Kidney tubule cell (primary cell): Measurements from ENCODE around the gene NR4A2.

Experiments used
- DNase-seq: peaks from one replicate; pipeline ENCODE4 v3.0.0-alpha.2; 2018; ENCODE audit warnings: low spot score

The NR4A2 gene

DNA sequence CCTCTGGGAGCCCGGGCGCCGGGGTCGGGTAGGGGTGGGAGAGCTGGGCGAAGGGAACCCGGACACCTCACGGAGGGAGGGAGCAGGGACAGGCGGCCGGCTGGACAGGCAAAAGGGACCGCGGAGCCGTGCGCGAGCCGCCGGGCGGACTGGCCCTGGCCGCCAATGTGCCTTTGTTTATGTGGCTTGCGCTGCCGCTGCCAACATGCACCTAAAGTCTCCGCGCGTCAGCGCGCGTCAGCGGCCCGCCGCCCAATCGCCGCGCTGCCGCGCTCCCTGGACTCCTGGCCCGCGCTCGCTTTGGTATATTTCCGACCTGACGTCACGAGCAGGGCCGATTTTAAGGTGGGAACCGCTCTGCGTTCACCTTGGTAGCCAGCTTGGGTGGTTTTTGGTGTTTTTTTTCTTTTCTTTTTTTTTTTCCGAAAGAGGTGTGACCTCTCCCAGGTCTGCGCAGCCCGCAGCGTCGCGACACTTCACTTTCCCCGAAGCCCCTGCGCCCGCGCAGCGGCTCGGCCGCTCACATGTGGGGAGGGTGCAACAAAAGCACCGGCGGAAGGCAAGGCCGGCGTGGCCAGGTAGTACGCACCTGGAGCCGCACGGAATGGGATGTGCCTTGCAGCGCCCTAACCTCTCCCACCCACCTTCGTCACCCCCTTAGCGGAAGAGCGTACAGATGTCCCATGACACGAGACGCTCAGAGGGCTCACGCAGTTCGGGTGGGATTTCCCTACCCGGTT, at the start of gene NR4A2:
TSS of gene NR4A2 (minus strand) at position 188 of the 740 bp plus-strand sequence. CDS start 2,535 bp downstream, outside the sequence.
- DNase-seq = peak; percentile 88

DNA sequence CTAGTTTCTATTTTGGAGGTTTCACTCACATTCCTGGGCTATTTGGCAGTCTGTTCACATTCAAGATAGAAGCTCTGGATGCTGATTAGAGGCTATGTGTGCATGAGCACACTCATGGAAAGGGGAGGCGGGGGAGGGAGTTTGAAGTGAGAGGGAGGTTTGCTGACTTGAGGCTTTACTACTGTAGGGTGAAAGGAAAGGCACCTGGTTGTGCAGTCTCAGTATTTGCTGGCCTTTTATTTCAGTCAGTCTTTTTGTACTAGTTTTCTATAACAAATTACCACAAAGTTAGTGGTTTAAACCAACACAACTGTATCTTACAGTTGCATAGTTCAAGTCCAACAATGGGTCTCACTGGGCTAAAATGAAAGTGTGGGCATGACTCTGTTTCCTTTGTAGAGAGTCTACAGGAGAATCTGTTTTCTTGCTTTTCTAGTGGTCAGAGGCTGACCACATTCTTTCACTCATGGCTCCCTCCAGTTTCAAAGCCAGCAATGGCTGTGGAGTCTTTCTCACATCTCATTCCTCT, 47.7 kb upstream of the NR4A2 start:
- peak; percentile 54 for DNase-seq

DNA sequence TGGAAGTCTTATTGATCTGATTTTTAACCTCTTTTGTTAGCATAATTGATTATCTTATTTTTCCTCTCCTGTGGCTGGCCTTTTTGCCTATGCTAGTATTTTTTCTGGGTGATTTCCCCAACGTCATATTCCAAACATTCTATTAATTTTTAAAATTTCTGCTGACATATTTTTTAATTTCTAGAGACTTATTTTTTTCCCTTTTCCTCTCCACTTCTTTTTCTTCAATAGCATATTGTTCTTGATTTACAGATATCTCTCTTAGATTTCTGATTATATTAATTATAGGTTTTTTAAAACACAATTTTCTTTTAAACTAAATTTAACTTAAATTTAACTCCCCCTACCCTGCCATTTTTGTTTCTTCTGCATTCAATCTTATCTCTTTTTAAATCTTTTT, 47.2 kb upstream of the NR4A2 start:
- no peak for DNase-seq

DNA sequence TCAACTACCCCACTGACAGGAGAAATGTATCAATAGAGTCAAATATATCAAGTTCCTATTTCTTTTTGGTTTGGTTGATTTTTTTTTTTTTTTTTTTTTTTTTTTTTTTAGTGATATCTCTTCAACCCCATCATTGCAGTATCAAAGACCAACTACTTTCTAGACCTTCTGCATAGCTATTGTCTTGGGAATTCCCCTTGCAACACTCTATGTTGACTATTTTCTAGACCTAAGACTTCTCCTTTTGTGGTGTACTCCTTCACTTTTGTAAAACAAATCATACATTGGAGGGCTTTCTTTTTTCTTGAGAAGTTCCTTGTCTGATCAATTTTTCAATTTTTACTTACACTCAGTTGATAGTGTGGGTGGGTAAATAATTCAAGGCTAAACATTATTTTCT, 46.5 kb upstream of the NR4A2 start:
- no peak for DNase-seq

DNA sequence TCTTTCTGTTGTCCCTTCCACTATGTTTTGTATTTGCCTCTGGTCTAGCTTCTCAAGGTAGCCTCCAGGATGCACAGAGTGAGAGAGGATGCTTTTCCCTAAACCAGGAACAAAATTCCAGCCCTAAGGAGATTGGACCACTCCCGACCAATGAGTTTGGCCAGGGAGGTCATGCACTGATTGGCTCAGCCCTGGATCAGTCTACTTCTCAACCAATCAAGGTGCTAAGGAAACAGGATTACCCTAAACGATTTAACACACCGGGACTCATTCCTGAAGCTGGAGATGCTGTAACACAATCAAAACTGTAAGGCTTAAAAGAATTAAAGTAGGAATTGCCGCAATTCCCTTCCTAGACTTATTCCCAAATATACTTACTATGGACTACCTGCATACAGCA, 34.2 kb upstream of the NR4A2 start:
- no peak for DNase-seq

DNA sequence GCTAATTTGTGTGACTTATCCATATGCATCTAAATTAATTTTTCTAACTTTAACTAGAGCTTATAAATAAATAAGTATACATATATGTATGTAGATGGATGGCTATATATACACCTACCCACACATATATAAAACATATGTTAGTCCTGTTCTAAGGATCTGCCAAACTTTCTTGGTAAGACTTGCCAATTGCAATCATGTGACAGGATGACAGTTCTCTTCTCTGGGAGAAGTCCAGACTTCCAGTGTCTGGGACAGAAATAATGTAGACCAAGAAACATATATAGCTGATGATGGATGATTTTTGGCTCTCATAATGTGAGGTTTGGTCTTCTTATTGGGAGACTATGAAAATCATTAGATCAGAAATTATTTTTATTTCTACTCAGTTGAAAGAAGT, 30.6 kb upstream of the NR4A2 start:
- DNase-seq = no peak

DNA sequence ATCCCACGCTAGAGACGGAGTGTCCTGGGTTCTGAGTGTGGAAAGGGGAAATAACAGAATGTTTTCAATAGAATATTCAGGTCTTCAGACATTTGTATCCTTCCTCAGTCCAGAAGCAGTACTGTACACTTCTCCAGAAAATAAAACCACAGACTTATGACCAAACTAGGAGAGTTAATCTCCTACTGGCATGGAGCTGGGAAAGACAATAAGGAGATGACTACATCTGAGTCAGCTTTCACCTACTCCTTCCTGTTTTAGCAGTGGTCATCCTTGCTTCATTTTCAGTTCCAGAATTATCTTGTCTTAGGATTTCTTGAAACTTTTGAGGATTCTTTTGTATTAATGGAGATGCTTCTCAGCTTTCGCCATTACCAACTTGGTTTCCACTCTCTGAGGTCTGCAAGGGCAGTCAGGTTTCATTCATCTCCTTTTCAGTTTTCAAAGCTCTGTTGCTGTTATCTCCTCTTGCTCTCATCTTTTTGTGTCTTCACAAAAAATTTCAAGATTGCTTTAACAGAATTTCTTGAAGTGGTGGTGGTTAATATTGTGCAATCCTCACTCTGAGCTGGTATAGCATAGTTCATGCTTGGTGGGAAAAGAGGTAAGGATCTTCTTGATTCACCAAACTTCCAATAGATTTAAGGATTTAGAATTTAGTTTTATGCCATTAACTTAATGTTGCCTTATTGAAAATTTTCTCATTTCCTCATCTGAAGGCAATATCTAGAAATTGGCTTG, 23.7 kb upstream of the NR4A2 start:
- peak; percentile 77 for DNase-seq

DNA sequence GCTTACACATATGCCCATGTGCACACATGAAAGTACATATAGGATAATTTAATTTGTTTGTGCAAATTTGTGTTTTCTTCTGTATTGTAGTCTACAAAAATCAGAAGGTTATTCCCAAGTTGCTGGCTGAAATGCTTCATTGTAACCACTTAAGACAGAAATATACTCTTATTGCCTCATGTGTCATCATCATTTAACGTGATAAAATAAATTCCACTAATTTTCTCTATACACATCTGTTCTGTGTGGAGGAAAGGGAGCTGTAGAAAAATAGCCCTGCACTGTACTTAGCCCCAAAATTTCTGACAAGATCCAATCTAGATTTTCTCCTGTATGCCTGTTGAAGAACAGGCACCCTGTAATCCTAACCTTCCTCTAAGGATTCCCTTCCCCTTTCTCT, 20.4 kb upstream of the NR4A2 start:
- DNase-seq = no peak

DNA sequence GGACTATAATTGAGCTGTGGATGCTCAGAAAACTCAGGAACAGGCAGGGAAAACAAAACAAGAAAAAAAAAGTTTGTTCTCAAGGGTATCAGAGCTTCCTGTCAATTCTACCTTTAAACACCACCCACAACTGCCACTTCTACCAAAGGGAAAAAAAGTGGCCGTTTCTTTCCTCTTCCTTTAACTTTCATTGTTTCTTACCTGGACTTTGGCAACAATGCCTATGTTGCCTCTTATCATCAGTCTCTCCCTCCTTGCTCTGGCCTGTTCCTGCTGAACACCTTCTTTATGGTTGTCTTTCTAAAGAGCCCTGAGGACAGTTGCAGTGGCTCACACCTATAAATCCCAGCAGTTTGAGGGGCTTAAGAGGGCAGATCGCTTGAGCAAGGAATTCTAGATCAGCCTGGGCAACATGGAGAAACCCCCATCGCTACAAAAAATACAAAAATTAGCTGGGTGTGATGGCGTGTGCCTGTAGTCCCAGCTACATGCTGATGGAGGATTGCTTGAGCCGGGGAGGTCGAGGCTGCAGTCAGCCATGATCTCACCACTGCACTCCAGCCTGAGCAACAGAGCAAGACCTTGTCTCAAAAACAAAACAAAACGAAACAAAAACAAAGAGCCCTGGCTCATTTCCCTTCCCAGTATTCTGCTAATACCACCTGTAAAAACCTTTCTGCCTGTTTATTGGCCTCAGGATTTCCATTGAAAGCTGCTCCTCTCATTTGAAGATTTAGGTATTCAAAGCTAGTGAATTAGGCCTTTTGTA, 18.0 kb upstream of the NR4A2 start:
- no peak for DNase-seq

DNA sequence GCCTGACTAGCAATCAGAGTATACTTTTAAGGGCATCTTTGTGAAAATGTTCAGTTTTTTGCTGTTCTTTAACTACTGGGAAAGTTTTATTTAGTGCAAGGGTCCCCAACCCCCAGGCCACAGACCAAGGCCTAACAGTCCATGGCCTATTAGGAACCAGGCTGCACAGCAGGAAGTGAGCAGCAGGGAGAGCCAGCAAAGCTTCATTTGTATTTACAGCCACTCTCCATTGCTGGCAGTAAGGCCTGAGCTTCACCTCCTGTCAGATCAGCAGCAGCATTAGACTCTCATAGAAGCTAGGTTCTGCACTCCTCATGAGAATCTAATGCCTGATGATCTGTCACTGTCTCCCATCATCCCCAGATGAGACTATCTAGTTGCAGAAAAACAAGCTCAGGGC, 17.1 kb upstream of the NR4A2 start:
- no peak for DNase-seq

DNA sequence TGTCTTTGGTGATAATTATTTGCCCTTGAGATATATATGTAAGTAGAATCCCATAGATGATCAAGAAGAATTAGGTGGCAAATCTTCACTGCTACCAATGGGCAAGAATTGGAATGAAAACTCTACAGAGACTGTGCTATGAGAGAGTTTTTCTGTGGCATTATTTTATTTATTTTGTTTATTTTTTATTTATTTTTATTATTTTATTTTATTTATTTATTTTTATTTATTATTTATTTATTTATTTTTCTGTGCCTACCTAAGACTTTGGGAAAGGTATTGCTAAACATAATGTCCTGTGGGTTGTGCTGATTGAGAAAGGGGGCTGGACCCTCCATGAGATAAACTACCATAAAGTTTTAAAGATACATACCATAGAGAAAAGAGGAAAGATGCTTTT, 16.6 kb upstream of the NR4A2 start:
- DNase-seq = no peak

DNA sequence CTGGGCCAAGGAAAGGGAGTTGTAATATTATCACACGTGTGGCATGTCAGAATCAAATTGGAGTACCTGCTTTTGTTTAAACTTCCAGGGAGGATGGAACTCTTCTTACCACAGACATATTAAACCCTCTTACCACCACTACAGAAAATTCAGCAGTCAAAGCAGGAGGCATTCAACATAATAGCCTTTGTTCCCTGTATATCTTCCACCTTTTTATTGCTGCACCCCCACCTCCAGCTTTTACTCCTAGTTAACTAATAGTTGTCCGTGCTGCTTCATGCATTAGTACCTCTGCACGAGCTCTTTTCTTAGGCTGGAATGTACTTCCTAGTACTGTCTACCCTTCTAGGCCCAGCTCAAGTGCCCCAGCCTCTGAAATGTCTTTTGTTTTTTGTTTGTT, 14.9 kb upstream of the NR4A2 start:
- no peak for DNase-seq

DNA sequence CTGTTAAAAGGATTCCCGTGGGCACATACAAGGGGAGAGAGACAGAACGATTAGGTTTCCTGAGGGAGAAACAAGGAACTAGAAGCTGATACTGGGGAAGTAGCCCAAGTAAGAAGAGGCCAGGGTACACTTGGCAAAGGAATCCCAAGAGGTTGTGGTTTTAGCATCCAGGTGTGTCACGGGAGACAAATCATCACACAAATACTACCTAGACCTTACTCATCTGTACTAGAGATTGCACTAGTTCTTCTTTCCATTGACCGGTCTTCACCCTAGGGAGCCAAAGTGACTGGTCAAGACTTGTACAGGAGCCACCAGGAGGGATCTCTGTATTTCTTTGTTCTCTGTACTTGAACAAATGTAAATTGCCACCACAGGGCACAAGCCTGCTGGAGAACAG, 14.2 kb upstream of the NR4A2 start:
- DNase-seq = peak; percentile 52

DNA sequence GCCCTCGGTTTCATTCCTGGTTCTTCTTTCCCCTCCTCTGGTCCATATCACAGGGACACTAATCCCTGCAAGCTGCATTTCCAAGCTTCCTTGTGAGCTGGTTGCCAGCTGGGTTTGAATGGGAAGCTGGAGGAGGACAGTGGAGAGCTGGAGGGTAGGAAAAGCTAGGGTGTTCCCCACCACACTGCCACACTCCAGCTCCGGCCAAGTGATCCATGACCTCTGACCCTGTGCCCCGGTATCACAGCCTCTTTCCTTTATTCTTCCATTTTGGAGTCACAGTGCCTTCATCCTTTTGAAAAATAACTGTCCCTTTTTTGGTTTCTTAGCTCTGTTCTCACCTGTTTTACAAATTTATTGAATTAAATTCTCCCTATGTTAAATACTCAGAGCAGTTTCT, 13.1 kb upstream of the NR4A2 start:
- no peak for DNase-seq

DNA sequence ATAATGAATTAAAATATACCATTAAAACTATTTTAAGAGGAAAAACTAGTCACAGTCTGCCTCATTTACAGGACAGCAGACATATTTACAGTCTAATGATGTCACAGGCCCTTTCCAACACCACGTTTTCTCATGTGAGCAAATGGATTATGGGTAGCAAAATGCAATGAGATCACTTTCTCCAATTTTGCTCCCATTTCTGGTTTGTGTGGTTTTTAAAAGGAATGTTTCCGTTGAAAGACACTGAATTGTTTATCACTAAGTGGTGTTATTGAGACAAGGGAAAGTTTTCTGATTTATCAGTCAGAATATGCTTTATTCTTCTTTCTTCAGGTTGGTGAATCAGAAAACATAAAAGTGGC, 11.4 kb upstream of the NR4A2 start:
- no peak for DNase-seq

DNA sequence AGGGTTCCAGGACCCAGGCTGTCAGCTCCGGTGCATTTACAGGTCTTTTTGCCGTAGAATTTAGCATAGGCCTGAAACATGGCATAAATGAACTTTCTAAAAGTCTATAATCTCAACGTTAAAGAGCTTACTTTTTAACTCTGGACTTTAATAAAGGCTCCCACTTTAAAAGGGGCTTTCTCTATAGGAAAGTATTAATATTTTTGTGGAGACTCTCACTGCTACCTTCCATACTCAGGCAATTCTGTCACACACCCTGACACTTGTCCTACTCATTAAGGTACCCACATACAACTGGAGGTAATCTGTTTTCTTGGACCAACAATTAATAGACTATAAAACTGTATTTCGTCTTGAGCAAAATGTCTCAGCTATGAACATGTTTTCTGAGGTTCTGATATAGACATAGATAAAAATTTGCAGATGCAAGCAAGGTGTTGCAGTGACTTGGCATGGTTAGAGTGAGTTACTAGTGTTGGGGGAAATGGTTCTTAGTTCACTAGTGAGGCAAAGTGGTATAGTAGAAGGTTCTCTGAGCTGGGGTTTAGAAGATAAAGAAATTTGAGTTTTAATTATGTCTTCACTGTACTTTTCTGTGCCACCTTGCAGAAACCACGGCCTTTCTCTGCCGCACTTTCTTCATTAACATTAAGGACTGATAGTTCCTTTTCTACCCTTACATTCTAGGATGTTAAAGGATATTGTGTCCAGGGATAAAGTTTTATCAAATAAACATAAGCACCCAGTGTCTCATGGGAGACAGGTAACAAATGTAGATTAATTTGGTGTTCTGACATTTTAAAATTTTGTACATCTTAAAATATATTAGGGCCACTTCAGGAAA, 10.8 kb upstream of the NR4A2 start:
- no peak for DNase-seq

DNA sequence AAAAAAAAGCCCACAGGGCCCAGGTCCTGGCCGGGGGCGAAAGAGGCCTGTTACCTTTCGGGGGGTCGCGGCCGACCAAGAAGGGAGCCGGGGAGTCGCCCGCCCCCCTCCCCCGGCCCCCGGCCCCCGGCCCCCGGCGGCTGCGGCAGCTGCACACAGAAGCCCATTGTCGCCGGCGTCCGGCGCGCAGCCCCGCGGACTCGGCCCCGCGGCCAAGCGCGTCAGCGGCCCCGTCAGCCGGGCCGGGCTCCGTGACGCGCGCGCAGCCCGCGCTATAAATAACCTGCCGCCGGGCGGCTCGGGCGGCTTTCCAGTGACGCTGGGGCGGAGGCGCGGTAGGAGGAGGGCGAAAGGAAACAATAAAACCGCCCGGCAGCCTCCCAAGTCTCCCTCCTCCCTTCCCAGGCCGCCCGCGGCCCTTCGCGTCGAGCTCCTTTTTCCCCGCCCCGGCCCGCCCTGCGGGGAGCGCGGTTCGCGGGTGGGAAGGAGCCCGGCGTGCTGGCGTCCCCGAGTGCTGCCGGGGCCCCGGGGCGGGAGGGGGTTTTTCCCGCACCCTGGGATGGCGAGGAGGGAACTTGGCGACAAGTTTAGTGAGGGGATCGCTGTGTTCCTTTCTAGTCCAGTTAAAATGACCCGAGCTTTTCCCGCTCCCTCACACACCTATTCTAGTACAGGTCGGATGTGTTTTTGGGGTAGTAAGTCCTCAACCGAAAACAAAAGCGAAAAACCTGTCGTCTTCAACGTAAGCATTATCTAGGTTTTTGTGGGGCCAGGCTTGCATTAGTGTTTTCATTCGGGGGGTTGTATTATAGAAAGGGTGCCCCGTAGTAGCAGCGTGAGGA, 10.0 kb upstream of the NR4A2 start:
- peak; percentile 94 for DNase-seq

DNA sequence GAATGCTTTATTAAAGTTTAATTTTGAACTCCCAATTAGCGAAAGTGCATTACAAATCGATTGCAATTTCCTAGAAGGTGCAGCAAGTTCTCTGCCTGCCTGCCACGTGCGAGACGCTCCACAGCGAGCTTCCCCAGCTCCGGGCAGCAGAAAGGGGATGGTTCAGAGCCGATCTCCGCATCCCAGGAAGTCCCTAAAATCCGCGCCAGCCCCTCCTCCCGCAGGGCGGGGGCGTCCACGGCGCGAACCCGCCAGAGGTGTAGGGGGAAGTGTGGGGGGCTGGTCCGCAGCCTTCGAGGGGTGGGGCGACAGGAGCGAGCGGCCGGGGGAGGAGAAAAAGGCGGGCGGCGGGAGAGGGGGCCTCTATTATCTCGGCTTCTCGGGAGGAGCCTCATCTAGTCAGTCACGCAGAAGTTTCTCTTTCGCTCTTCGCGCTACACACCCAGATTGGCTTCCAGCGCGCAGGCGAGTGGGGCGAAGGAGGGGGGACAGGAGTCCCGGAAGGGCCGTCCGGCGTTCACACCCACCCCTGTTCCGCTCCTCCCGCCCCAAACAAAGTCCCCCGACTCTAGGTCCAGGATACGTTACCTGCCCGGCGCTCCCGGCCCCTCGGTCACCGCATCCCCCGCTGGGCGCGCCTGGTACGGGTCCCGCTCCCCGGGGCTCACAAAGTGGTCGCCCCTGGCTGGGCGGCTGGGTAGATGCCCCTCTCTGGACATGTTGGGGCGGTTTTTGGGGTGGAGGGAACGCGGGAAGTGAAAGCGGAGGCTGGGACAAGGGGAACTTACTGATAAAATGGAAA, 9.1 kb upstream of the NR4A2 start:
- DNase-seq = peak; percentile 92

DNA sequence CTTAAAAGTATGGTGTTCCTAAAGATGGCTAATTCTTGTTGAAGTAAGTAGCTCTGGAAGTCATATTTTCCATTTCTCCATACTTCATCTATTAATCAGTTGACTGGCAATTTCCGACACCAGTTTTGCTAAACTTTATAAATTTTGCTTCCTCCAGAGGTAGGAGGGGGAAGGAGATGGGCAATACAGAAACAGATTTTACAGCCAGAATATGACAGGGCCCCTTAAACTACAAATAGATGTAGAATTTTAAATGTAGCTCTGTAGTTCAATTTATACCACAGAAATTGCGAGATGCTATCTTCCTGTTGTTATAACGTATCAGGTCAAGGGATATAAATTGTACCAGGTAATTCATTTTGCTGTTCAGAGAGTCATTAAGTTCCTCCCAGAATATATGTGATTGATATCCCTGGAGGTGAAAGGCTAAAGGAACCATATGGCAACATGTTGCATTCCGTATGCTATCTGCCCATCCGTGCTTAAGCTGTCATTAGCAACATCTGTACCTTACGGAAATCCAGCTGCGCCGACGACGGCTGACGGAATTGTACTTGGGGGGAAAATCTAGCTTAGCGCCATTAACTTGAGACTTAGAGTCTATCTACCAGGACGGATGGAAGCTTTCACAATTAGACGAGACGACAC, 8.4 kb upstream of the NR4A2 start:
- DNase-seq = no peak

DNA sequence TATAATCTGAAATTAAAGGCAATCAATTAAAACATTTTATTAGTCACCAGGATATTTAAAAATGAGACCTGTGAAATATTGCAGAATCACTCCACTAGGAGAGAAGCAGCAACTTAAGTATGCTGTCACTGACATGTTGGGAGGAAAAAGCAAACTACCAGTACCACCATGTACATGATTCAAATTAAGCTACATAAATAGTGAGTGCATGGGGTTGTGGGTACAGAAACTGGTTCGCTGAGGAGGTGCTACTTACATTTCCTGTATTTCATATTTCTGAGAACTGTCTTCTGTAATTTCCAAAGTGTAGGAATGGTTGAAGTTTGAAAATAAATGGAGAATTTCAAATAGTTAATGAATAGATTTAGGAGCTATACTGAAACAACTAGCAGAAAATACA, 7.9 kb upstream of the NR4A2 start:
- DNase-seq = no peak
